H1 (cell line): ENCODE data around the gene CDRT15. TPM values are rescaled to one million over a fixed set of nuclear protein-coding genes. Genes with fewer than 3 reads are reported as not detected.

ENCODE experiments used
- GABPA ChIP-seq: IDR thresholded peaks from 2 replicates; pipeline ENCODE4 v1.6.1; 2011; ENCODE audit warnings: mild to moderate bottlenecking, low read length, moderate library complexity, borderline replicate concordance; ENCODE audit not compliant: insufficient read depth
- polyA plus RNA-seq, 7 experiments: library from polyadenylated mRNA; depleted of rRNA in 3 of 7; stranded (reverse) in 5 of 7; unstranded in 2 of 7; fragments of >200 nt in 5 of 7; fragments of 200-250 nt in 2 of 7; gene quantifications; 1 replicate in 5 of 7; 2 replicates in 1 of 7; 4 replicates in 1 of 7; pipeline versions ENCODE4 v1.2.1 to v1.2.3, GENCODE V29; 2011 to 2013; ENCODE audit warnings: missing spikeins in 2 of 7, mixed read lengths in 2 of 7
- total RNA-seq: library from RNA; stranded (reverse); fragmentation: NEBNext Ultra II Directional; extraction: Animal tissue kit (Norgen Biotek cat#: 25700); gene quantifications from 2 replicates; pipeline ENCODE4 v1.2.1, GENCODE V29; 2021
- TF ChIP-seq, protein P1 (sequence below): fragments of 300-600 bp; sonication (generic); IDR thresholded peaks from 2 replicates; pipeline ENCODE4 v1.7.1; 2012; ENCODE audit warnings: low read length, moderate library complexity, mild to moderate bottlenecking, inconsistent platforms; ENCODE audit not compliant: insufficient replicate concordance

The CDRT15 gene
- total and polyA plus RNA-seq, 2 of the 8 experiments (the other 6 are each of a cell fraction or from before 2014, with no cell fraction given), result not detected

DNA sequence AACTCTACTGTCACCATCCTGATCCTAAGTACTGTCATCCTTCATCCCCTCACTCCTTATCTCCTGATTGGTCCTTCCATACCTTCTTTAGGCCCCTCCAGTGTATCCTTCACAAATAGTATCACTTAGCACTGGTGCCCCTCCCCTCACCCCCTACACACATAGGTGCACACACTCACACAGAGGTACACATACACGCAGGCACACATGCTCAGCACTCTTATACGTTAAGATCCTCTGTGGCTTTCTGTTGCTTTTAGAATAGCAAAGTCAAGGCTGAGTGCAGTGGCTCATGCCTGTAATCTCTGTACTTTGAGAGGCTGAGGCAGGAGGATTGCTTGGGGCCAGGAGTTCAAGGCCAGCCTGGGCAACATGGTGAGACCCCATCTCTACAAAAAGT, 32.1 kb downstream of the CDRT15 start (continued):
- TF ChIP-seq, protein P1, sequence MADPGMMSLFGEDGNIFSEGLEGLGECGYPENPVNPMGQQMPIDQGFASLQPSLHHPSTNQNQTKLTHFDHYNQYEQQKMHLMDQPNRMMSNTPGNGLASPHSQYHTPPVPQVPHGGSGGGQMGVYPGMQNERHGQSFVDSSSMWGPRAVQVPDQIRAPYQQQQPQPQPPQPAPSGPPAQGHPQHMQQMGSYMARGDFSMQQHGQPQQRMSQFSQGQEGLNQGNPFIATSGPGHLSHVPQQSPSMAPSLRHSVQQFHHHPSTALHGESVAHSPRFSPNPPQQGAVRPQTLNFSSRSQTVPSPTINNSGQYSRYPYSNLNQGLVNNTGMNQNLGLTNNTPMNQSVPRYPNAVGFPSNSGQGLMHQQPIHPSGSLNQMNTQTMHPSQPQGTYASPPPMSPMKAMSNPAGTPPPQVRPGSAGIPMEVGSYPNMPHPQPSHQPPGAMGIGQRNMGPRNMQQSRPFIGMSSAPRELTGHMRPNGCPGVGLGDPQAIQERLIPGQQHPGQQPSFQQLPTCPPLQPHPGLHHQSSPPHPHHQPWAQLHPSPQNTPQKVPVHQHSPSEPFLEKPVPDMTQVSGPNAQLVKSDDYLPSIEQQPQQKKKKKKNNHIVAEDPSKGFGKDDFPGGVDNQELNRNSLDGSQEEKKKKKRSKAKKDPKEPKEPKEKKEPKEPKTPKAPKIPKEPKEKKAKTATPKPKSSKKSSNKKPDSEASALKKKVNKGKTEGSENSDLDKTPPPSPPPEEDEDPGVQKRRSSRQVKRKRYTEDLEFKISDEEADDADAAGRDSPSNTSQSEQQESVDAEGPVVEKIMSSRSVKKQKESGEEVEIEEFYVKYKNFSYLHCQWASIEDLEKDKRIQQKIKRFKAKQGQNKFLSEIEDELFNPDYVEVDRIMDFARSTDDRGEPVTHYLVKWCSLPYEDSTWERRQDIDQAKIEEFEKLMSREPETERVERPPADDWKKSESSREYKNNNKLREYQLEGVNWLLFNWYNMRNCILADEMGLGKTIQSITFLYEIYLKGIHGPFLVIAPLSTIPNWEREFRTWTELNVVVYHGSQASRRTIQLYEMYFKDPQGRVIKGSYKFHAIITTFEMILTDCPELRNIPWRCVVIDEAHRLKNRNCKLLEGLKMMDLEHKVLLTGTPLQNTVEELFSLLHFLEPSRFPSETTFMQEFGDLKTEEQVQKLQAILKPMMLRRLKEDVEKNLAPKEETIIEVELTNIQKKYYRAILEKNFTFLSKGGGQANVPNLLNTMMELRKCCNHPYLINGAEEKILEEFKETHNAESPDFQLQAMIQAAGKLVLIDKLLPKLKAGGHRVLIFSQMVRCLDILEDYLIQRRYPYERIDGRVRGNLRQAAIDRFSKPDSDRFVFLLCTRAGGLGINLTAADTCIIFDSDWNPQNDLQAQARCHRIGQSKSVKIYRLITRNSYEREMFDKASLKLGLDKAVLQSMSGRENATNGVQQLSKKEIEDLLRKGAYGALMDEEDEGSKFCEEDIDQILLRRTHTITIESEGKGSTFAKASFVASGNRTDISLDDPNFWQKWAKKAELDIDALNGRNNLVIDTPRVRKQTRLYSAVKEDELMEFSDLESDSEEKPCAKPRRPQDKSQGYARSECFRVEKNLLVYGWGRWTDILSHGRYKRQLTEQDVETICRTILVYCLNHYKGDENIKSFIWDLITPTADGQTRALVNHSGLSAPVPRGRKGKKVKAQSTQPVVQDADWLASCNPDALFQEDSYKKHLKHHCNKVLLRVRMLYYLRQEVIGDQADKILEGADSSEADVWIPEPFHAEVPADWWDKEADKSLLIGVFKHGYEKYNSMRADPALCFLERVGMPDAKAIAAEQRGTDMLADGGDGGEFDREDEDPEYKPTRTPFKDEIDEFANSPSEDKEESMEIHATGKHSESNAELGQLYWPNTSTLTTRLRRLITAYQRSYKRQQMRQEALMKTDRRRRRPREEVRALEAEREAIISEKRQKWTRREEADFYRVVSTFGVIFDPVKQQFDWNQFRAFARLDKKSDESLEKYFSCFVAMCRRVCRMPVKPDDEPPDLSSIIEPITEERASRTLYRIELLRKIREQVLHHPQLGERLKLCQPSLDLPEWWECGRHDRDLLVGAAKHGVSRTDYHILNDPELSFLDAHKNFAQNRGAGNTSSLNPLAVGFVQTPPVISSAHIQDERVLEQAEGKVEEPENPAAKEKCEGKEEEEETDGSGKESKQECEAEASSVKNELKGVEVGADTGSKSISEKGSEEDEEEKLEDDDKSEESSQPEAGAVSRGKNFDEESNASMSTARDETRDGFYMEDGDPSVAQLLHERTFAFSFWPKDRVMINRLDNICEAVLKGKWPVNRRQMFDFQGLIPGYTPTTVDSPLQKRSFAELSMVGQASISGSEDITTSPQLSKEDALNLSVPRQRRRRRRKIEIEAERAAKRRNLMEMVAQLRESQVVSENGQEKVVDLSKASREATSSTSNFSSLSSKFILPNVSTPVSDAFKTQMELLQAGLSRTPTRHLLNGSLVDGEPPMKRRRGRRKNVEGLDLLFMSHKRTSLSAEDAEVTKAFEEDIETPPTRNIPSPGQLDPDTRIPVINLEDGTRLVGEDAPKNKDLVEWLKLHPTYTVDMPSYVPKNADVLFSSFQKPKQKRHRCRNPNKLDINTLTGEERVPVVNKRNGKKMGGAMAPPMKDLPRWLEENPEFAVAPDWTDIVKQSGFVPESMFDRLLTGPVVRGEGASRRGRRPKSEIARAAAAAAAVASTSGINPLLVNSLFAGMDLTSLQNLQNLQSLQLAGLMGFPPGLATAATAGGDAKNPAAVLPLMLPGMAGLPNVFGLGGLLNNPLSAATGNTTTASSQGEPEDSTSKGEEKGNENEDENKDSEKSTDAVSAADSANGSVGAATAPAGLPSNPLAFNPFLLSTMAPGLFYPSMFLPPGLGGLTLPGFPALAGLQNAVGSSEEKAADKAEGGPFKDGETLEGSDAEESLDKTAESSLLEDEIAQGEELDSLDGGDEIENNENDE, result no peak
- TF ChIP-seq GABPA, result no peak
